NCI-H748 treated with DMSO at 0.1 percent for 48 hours (cell line): ENCODE data around the gene DSTN.

Experiments
- DNase-seq: peaks from one replicate; lab custom pipeline; 2025; lab: John Stamatoyannopoulos, UW

DSTN gene

GRCh38 chr20:17624070-17624469 is 54.2 kb downstream of the DSTN start:
- no peak for DNase-seq

- DNase-seq, result no peak
These were observed 54.8 kb downstream of the DSTN start for GRCh38 chr20:17624551-17625245.

GRCh38 chr20:17625246-17626051 is 55.6 kb downstream of the DSTN start:
- no peak for DNase-seq

- DNase-seq, result no peak
These were observed 56.5 kb downstream of the DSTN start for GRCh38 chr20:17626217-17627007.

- DNase-seq, result no peak
These were observed 57.5 kb downstream of the DSTN start for GRCh38 chr20:17627101-17627955.

- no peak for DNase-seq
These were observed 58.4 kb downstream of the DSTN start for GRCh38 chr20:17628101-17628841.

- DNase-seq, result no peak
These were observed 59.1 kb downstream of the DSTN start for GRCh38 chr20:17629025-17629424.

- DNase-seq, result no peak
These were observed 59.8 kb downstream of the DSTN start for GRCh38 chr20:17629678-17630089.

GRCh38 chr20:17630151-17630805 is 60.4 kb downstream of the DSTN start:
- DNase-seq, result no peak

- no peak for DNase-seq
These were observed 60.9 kb downstream of the DSTN start for GRCh38 chr20:17630806-17631195.

GRCh38 chr20:17631576-17632319 is 61.9 kb downstream of the DSTN start:
- no peak for DNase-seq

- no peak for DNase-seq
These were observed 63.5 kb downstream of the DSTN start for GRCh38 chr20:17633221-17633849.

GRCh38 chr20:17633850-17634500 is 64.1 kb downstream of the DSTN start:
- DNase-seq, result no peak

- DNase-seq, result no peak
These were observed 64.9 kb downstream of the DSTN start for GRCh38 chr20:17634661-17635331.

- DNase-seq, result no peak
These were observed 65.7 kb downstream of the DSTN start for GRCh38 chr20:17635332-17636244.

GRCh38 chr20:17636523-17637412 is 66.9 kb downstream of the DSTN start:
- no peak for DNase-seq
